Prostate gland (tissue), 2 donors: ENCODE results near the gene CDCA3. TPM values are rescaled to one million over a fixed set of nuclear protein-coding genes. Genes with fewer than 3 reads are reported as not detected.
"Not testable (repeated sequence)": the region's sequence is repeated elsewhere in the genome, so short reads cannot be mapped to it uniquely, and the experiment has no call there.

Source experiments
- DNase-seq: peaks from one replicate; pipeline ENCODE4 v3.0.0-alpha.2; 2019; ENCODE audit warnings: low spot score
- H3K27ac ChIP-seq, 2 donors: fragments of 200-600 bp; sonication (generic); 2 replicates each; pipeline ENCODE4 v1.5.1; 2017 to 2019
- H3K27me3 ChIP-seq: fragments of 200-600 bp; sonication (generic); replicated peaks from 2 replicates; pipeline ENCODE4 v1.5.1; 2019; ENCODE audit not compliant: insufficient read depth
- H3K36me3 ChIP-seq, 2 donors: fragments of 200-600 bp; sonication (generic); 1 replicate in 1 of 2; 2 replicates in 1 of 2; pipeline versions ENCODE4 v1.5.1 to v1.8.1; 2017 to 2019
- H3K4me1 ChIP-seq: fragments of 200-600 bp; sonication (generic); replicated peaks from 2 replicates; pipeline ENCODE4 v1.5.1; 2019
- H3K4me3 ChIP-seq, 2 donors: fragments of 200-600 bp; sonication (generic); 2 replicates each; pipeline ENCODE4 v1.5.1; 2017 to 2019
- H3K9me3 ChIP-seq: fragments of 200-600 bp; sonication (generic); 2 replicates; pipeline ENCODE4 v1.5.1; 2017
- CTCF ChIP-seq, 4 experiments: fragments of 200-600 bp in 2 of 4; fragments of 450-650 bp in 2 of 4; sonication (generic) in 2 of 4; IDR thresholded peaks; 1 replicate in 3 of 4; 2 replicates in 1 of 4; pipeline ENCODE4 v1.5.1; 2016 to 2019; ENCODE audit warnings: antibody characterized with exemption in 4 of 4, mild to moderate bottlenecking in 2 of 4, moderate library complexity in 2 of 4
- POLR2A ChIP-seq: fragments of 450-650 bp; IDR thresholded peaks from one replicate; pipeline ENCODE4 v1.6.1; 2016; ENCODE audit warnings: antibody characterized with exemption, mild to moderate bottlenecking
- POLR2AphosphoS5 ChIP-seq: sonication (generic); formaldehyde crosslinking; IDR thresholded peaks from one replicate; pipeline ENCODE4 v1.6.1; 2017; ENCODE audit warnings: antibody characterized with exemption
- WGBS: methylation state at CpG from one replicate; pipeline ENCODE4 v1.1.5; 2018; 5-methylcytosine and 5-hydroxymethylcytosine counted together
- intact Hi-C: fragments of 100-400 bp; cut with DNase I; formaldehyde crosslinking; loops from one replicate; pipeline ENCODE4 v1.14.2; 2022
- total RNA-seq, 2 donors: library from RNA; depleted of rRNA; stranded (reverse); fragments of >200 nt; gene quantifications; one replicate each; pipeline ENCODE4 v1.1.0, GENCODE V29; 2016

The CDCA3 gene
- total RNA-seq, 2 donors from 2014 or later, result 1.7 to 16.2 TPM

- intact Hi-C loops, result no loop called here
- WGBS, result 45% methylated on average over 8 of the region's 8 CpGs
- Histone ChIP-seq H3K4me1 (no peaks in the 10 kb centered on the region), H3K9me3 (no peaks in the 10 kb centered on the region), H3K27ac (peak overlapping the region in 1 of 2 donors; percentile 25), H3K4me3 (no peak overlapping the region), H3K36me3 (no peaks in the 10 kb centered on the region), H3K27me3 (no peaks in the 10 kb centered on the region)
- peak; percentile 40 for DNase-seq
- TF ChIP-seq POLR2AphosphoS5, result peak; percentile 67
- no peak for TF ChIP-seq POLR2A
- no peak for TF ChIP-seq CTCF (IDR thresholded peaks at IDR 0.05)
Observed at GRCh38 chr12:6887460-6887859, 36.4 kb upstream of the CDCA3 start.

- H3K4me3 ChIP-seq, H3K27ac ChIP-seq, intact Hi-C loops, DNase-seq, H3K27me3 ChIP-seq, H3K36me3 ChIP-seq, H3K9me3 ChIP-seq, H3K4me1 ChIP-seq: not testable (repeated sequence)
- WGBS, result 72% methylated on average over 13 of the region's 15 CpGs
Observed at GRCh38 chr12:6886206-6886999, 35.3 kb upstream of the CDCA3 start.

- intact Hi-C loops, result no loop called here
Observed at GRCh38 chr12:6884539-6884938, 33.5 kb upstream of the CDCA3 start.

GRCh38 chr12:6883683-6884082 lies 32.6 kb upstream of the CDCA3 start:
- DNase-seq, result no peak
- intact Hi-C loops, result no loop called here
- no peak for TF ChIP-seq CTCF (IDR thresholded peaks at IDR 0.05)
- no peak for TF ChIP-seq POLR2A
- Histone ChIP-seq H3K4me1 (no peaks in the 10 kb centered on the region), H3K9me3 (no peaks in the 10 kb centered on the region), H3K27me3 (no peaks in the 10 kb centered on the region), H3K4me3 (no peak overlapping the region), H3K27ac (no peak overlapping the region), H3K36me3 (no peaks in the 10 kb centered on the region)
- 91% methylated on average over 11 of the region's 11 CpGs for WGBS

More at GRCh38 chr12:6884539-6884938, 33.5 kb upstream of the CDCA3 start:
- Histone ChIP-seq H3K4me3 (no peak overlapping the region), H3K9me3 (no peaks in the 10 kb centered on the region), H3K4me1 (no peaks in the 10 kb centered on the region), H3K27me3 (no peaks in the 10 kb centered on the region), H3K27ac (no peak overlapping the region), H3K36me3 (no peaks in the 10 kb centered on the region)
- 76% methylated on average over 22 of the region's 22 CpGs for WGBS
- no peak for DNase-seq
- no peak for TF ChIP-seq POLR2A
- TF ChIP-seq CTCF (IDR thresholded peaks at IDR 0.05), result no peak
- TF ChIP-seq POLR2AphosphoS5, result no peak

- DNase-seq, result no peak
- Histone ChIP-seq H3K4me3 (no peak overlapping the region), H3K9me3 (no peaks in the 10 kb centered on the region), H3K36me3 (no peaks in the 10 kb centered on the region), H3K27ac (no peak overlapping the region), H3K4me1 (no peaks in the 10 kb centered on the region), H3K27me3 (no peaks in the 10 kb centered on the region)
- TF ChIP-seq POLR2A (no peak), CTCF (IDR thresholded peaks at IDR 0.05) (no peak), POLR2AphosphoS5 (no peak)
- intact Hi-C loops, result no loop called here
- 93% methylated on average over 5 of the region's 5 CpGs for whole genome bisulfite sequencing
Observed at GRCh38 chr12:6883252-6883651, 32.2 kb upstream of the CDCA3 start.

GRCh38 chr12:6879824-6880223 lies 28.7 kb upstream of the CDCA3 start:
- intact Hi-C loops, result loop anchor here (10.0 kb wide), 2 partner anchors 55 to 85 kb away; no protein-coding TSS in a partner anchor
- H3K4me3 ChIP-seq, H3K36me3 ChIP-seq, H3K9me3 ChIP-seq, H3K27me3 ChIP-seq, H3K4me1 ChIP-seq, DNase-seq, H3K27ac ChIP-seq: not testable (repeated sequence)
- 95% methylated on average over 11 of the region's 11 CpGs for WGBS

- peak overlapping the region; percentile 49 to 71 for H3K4me3 ChIP-seq
- H3K4me1 ChIP-seq, DNase-seq, H3K36me3 ChIP-seq, H3K9me3 ChIP-seq, H3K27me3 ChIP-seq: not testable (repeated sequence)
- intact Hi-C loops, result loop anchor here (10.0 kb wide), 2 partner anchors 61 to 91 kb away; no protein-coding TSS in a partner anchor
- H3K27ac ChIP-seq, result peak overlapping the region; percentile 68 to 75
- 53% methylated on average over 9 of the region's 9 CpGs for WGBS
Observed at GRCh38 chr12:6874015-6874368, 22.9 kb upstream of the CDCA3 start.
